ENCODE results near the gene SOAT2. TPM values are rescaled to one million over a fixed set of nuclear protein-coding genes. Genes with fewer than 3 reads are reported as not detected.

SOAT2 gene
- total and polyA plus RNA-seq, 2 of the 4 experiments (the other 2 are of a cell fraction) = 0.18 to 0.39 TPM

DNA sequence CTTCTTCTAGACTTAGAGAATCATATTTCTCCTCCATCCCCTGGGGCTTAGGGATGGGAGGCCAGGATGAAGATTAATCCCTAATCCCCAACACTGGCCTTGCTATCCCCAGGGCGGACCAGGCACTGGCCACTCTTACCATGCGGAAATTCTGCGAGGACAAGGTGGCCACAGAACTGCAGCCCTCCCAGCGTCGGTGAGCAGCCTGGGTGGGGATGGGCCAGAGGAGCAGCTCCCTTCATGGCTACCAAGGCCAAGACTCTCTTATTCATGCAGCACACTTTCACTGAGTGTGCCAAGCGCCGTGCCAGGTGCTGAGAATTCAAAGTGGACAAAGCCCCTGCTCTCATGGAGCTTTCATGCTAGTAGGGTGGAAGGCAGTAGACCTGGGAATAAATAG lies 46.4 kb upstream of the SOAT2 start:
- Histone ChIP-seq H3K9me3 (ENCODE audit: control insufficient read depth, insufficient read depth, low read length) (no peaks in the 10 kb centered on the region), H2AK5ac (ENCODE audit: low read depth, low read length) (no peak overlapping the region), H3K4ac (ENCODE audit: low read depth, low read length) (no peak overlapping the region), H3K4me3 (ENCODE audit: insufficient read depth, low read depth, low read length) (no peak overlapping the region), H4K5ac (ENCODE audit: low read depth, low read length) (no peak overlapping the region), H3K27ac (ENCODE audit: insufficient read depth, low read length) (no peak overlapping the region), H2BK5ac (ENCODE audit: low read depth, low read length, poor library complexity, severe bottlenecking) (no peak overlapping the region), H3K9ac (ENCODE audit: low read depth, low read length) (no peak overlapping the region), H3K36me3 (ENCODE audit: control insufficient read depth, insufficient read depth, low read length) (peaks cover 75% of the 10 kb centered on the region), H4K20me1 (ENCODE audit: insufficient read depth, low read length) (peaks cover 5% of the 10 kb centered on the region; the same call in 1 of the 2 replicates), H3K23ac (ENCODE audit: low read depth, low read length) (no peak overlapping the region), H2BK15ac (ENCODE audit: low read depth, low read length) (no peak overlapping the region), H3K9me1 (ENCODE audit: insufficient read depth, low read length) (peaks cover 18% of the 10 kb centered on the region), H4K91ac (ENCODE audit: insufficient read depth, low read depth, low read length) (no peak overlapping the region), H3K56ac (ENCODE audit: extremely low read depth, insufficient read depth, low read length) (no peak overlapping the region), H2BK20ac (ENCODE audit: low read depth, low read length) (no peak overlapping the region), H2BK120ac (ENCODE audit: low read depth, low read length) (no peak overlapping the region), H3K27me3 (ENCODE audit: control insufficient read depth, insufficient read depth, low read length) (no peaks in the 10 kb centered on the region), H4K8ac (ENCODE audit: low read depth in 2 of 2, low read length in 2 of 2) (no peak overlapping the region), H3K4me2 (ENCODE audit: low read depth, low read length) (no peak overlapping the region), H3K14ac (replicated peaks; ENCODE audit: low read depth, low read length) (no peak overlapping the region), H2AFZ (replicated peaks; ENCODE audit: low read length, poor library complexity) (no peak overlapping the region), H3K4me1 (ENCODE audit: control insufficient read depth, insufficient read depth, low read length) (peaks cover 27% of the 10 kb centered on the region), H2AK9ac (replicated peaks; ENCODE audit: low read depth, low read length, poor library complexity) (no peak overlapping the region), H3K79me1 (ENCODE audit: low read depth in 1 of 2, low read length in 2 of 2) (peaks cover 0 to 44% of the 10 kb centered on the region in 2 experiments; a peak in 3 of 4 replicates), H3K18ac (ENCODE audit: low read depth, low read length) (no peak overlapping the region)
- TF ChIP-seq MAFK (IDR thresholded peaks at IDR 0.05; ENCODE audit: low read depth, low read length) (no peak), MAZ (IDR thresholded peaks at IDR 0.05; ENCODE audit: borderline replicate concordance, low read depth, low read length) (no peak), POLR2A (IDR thresholded peaks at IDR 0.05; ENCODE audit: low read depth, low read length) (no peak), CHD1 (IDR thresholded peaks at IDR 0.05; ENCODE audit: low read depth, low read length) (no peak), BHLHE40 (IDR thresholded peaks at IDR 0.05; ENCODE audit: low read depth, low read length) (no peak), FOS (IDR thresholded peaks at IDR 0.05; ENCODE audit: low read depth, low read length) (no peak), NFE2L2 (IDR thresholded peaks at IDR 0.05; ENCODE audit: low read depth, low read length) (no peak), RAD21 (IDR thresholded peaks at IDR 0.05; ENCODE audit: low read length) (no peak), CEBPB (IDR thresholded peaks at IDR 0.05; ENCODE audit: low read depth, low read length) (no peak), RCOR1 (IDR thresholded peaks at IDR 0.05; ENCODE audit: insufficient replicate concordance, low read length) (no peak)
- TF ChIP-seq, protein P1, sequence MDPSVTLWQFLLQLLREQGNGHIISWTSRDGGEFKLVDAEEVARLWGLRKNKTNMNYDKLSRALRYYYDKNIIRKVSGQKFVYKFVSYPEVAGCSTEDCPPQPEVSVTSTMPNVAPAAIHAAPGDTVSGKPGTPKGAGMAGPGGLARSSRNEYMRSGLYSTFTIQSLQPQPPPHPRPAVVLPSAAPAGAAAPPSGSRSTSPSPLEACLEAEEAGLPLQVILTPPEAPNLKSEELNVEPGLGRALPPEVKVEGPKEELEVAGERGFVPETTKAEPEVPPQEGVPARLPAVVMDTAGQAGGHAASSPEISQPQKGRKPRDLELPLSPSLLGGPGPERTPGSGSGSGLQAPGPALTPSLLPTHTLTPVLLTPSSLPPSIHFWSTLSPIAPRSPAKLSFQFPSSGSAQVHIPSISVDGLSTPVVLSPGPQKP (IDR thresholded peaks at IDR 0.05; ENCODE audit: borderline replicate concordance, low read depth, low read length) = no peak
- TF ChIP-seq, protein P2, sequence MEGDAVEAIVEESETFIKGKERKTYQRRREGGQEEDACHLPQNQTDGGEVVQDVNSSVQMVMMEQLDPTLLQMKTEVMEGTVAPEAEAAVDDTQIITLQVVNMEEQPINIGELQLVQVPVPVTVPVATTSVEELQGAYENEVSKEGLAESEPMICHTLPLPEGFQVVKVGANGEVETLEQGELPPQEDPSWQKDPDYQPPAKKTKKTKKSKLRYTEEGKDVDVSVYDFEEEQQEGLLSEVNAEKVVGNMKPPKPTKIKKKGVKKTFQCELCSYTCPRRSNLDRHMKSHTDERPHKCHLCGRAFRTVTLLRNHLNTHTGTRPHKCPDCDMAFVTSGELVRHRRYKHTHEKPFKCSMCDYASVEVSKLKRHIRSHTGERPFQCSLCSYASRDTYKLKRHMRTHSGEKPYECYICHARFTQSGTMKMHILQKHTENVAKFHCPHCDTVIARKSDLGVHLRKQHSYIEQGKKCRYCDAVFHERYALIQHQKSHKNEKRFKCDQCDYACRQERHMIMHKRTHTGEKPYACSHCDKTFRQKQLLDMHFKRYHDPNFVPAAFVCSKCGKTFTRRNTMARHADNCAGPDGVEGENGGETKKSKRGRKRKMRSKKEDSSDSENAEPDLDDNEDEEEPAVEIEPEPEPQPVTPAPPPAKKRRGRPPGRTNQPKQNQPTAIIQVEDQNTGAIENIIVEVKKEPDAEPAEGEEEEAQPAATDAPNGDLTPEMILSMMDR (conservative IDR thresholded peaks at IDR 0.05; ENCODE audit: low read depth, low read length) = no peak
- TF ChIP-seq, protein P3, sequence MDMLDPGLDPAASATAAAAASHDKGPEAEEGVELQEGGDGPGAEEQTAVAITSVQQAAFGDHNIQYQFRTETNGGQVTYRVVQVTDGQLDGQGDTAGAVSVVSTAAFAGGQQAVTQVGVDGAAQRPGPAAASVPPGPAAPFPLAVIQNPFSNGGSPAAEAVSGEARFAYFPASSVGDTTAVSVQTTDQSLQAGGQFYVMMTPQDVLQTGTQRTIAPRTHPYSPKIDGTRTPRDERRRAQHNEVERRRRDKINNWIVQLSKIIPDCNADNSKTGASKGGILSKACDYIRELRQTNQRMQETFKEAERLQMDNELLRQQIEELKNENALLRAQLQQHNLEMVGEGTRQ (IDR thresholded peaks at IDR 0.05; ENCODE audit: low read depth, low read length) = no peak
- intact Hi-C loops (cut with micrococcal nuclease) = no loop called here
- in situ Hi-C loops (cut with MboI; ENCODE audit: low sequenced_read_pairs) = no loop called here
- DNase-seq (no peak), ATAC-seq (ENCODE audit: low read depth) (no peak)
- no TSS peak for BruUV-seq (replicated peaks)
- ChIA-PET POLR2A (ENCODE audit: unreplicated experiment) (no interaction called here), CTCF (interaction anchor here (1.0 kb wide), 1 partner anchor 9 kb away, joined by 3 read pairs; no protein-coding TSS in a partner anchor)
- dilution Hi-C loops (cut with HindIII; ENCODE audit: low sequenced_read_pairs, unreplicated experiment) = no loop called here
- WGBS, 2 experiments (ENCODE audit: extremely low coverage in 2 of 2, insufficient read length in 1 of 2) = no CpG with 5 or more reads among the region's 7 CpGs
